D721Med (cell line): ENCODE results near the gene ISCA1.

Source experiments
- DNase-seq: peaks from one replicate; pipeline ENCODE4 v3.0.0; 2011; ENCODE audit warnings: low spot score; ENCODE audit not compliant: insufficient read length
- FAIRE-seq: peaks from 2 replicates; lab custom pipeline; 2011; peaks lifted over from hg19 to GRCh38; lab: Jason Lieb, UNC
- TF ChIP-seq, protein P1 (sequence below): IDR thresholded peaks from 2 replicates; pipeline ENCODE4 v1.5.1; 2012; ENCODE audit warnings: mild to moderate bottlenecking, control low read depth; ENCODE audit not compliant: insufficient read depth; ENCODE audit errors: missing control alignments

Gene ISCA1

DNA sequence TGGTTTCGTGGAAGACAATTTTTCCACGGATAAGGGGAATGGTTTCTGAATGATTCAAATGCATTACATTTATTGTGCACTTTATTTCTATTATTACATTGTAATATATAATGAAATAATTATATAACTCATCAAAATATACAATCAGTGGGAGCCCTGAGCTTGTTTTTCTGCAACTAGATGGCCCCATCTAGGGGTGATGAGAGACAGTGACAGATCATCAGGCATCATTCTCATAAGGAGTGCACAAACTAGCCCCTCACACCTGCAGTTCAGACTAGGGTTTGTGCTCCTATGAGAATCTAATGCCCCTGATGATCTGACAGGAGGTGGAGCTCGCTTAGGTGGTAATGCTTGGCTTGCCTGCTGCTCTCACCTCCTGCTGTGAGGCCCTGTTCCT, 6.4 kb downstream of the ISCA1 start:
- DNase-seq: no peak

DNA sequence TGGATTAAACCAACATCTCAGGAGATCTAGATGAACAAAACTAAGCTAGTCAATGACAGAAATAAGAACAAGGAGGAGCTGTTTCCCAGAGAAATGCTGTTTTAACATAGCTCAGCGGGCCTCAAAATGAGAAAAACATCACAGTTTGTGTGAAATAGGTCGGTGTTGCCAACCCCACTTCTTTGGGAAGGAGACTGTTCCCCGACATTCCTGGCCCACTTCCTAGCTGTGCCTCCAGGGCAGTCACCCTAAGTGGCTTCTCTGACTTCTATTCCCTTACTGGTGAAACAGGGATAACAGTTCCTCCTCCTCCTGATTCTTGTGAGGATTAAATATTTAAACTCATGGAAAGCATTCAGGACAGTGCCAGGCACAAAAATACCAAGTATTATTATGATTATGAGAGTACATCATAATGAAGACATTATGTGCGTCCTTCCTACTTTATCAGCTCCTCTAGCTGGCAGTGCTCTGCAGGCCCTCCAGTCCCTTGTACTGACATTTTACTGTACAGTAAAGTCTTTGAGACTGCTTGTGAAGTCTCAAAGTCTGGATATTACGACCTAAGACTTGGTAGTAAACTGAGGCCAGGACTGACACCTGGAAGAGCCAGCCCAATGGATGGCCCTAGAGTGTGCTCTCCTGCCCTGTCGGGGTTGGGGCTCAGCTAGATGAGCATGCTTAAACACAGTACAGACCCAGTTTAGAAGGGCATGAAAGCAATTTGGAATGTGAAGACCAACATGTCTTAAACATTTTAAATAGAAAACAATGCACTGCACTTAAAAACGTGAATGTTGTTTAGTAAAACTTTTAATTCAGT, 7.3 kb downstream of the ISCA1 start:
- DNase-seq: no peak
- TF ChIP-seq, protein P1, sequence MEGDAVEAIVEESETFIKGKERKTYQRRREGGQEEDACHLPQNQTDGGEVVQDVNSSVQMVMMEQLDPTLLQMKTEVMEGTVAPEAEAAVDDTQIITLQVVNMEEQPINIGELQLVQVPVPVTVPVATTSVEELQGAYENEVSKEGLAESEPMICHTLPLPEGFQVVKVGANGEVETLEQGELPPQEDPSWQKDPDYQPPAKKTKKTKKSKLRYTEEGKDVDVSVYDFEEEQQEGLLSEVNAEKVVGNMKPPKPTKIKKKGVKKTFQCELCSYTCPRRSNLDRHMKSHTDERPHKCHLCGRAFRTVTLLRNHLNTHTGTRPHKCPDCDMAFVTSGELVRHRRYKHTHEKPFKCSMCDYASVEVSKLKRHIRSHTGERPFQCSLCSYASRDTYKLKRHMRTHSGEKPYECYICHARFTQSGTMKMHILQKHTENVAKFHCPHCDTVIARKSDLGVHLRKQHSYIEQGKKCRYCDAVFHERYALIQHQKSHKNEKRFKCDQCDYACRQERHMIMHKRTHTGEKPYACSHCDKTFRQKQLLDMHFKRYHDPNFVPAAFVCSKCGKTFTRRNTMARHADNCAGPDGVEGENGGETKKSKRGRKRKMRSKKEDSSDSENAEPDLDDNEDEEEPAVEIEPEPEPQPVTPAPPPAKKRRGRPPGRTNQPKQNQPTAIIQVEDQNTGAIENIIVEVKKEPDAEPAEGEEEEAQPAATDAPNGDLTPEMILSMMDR: no peak
- FAIRE-seq: no peak

More for the DNA sequence above, 6.4 kb downstream of the ISCA1 start:
- FAIRE-seq: no peak
- TF ChIP-seq, protein P1: peak; percentile 20

DNA sequence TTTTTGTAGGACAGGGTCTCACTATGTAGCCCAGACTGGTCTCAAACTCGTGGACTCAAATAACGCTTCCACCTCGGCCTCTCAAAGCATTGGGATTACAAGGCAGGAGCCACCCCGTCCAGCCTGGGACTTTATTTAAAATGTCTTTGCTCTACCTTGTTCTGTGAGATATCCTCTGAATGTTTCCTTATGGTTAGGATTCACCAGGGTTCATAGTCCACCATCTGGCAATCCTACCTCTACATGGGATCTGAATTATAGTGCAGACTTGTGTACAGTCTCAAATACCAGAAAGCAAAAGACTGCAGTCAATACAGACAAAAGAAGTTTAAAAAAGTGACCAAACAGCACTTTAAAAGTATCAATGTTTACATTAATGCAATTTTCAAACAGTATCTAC, 10.1 kb downstream of the ISCA1 start:
- DNase-seq (no peak), FAIRE-seq (no peak)
- TF ChIP-seq, protein P1: no peak

DNA sequence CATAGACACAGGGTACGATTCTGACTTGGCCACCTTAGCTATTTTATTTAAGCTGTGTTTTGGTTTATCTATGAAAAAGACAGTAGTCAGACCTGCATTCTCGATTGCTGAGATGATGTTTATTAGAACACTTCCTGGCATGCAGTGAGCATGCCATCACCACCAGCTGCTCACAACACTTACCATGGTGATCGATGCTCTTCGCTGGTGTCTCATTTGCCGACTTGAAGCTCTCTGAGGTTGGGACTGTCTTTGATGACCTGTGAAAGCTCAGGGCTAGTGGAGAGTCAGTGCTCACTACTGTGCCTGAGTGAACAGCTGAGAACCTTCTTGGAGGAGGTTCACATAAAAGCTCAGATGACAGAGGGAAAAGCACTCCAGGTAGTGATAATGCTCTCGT, 18.5 kb downstream of the ISCA1 start:
- no peak for DNase-seq
- no peak for FAIRE-seq
- TF ChIP-seq, protein P1: no peak

DNA sequence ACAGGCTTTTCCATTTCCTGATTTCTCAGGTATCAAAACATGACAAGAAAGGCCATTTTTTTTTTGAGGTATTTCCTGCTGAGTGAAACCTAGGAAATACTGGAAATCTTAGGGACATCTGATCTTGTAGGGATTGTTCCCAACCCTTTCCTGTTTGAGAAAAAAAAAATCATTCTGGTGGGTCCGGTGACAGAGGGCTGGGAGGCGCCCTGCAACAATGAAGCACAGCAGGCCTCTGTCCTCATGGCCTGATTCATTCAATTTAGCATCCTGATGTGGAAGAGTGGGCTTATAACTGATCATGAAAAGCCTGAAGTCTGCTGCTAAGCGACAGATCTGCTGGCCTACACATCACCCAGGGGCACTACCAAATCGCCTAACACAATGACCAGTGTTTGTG, 19.8 kb downstream of the ISCA1 start:
- TF ChIP-seq, protein P1: no peak
- DNase-seq (no peak), FAIRE-seq (no peak)

DNA sequence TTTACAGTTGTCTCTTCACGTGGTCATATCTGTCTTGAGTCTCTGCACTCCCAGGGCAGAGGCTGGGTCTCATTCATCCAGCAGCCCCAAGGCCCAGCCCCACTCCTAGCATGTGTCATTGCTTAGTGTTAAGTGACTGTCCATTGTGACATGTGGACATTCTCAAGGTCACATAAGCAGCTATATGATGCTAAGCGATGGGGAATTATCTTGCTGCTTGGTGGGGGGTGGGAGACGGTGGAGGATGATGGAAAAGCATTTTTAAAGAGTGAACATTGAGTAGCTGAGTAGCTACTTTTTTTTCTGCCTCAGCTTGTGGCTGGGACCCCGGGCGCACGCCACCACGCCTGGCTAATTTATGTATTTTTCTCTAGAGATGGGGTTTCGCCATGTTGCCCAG, 22.8 kb downstream of the ISCA1 start, which contains the start of gene C9orf153:
C9orf153 (minus strand) TSS at position 101 of the 400 bp plus-strand sequence. CDS start 30,054 bp downstream, outside the sequence.
- no peak for DNase-seq
- TF ChIP-seq, protein P1: no peak
- FAIRE-seq: no peak

DNA sequence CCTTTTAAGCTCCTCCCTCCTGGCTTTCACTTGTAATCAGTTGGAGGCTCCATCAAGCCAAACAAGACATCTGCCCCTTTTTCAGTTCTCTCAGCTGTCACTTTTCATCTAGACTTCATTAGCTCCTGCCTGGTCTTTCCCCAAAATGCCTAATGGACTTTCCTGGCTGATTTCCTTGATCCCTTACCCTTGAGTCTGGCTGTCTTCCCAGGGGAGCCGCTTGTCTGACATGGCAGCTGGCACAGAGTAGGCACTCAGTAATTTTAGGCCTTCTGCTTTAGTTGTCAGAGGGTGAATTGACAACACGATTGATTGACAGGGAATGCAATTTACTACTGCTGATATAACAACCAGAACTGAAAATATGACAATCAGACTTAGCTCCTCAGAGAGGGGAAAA, 24.9 kb downstream of the ISCA1 start:
- TF ChIP-seq, protein P1: no peak
- FAIRE-seq (no peak), DNase-seq (no peak)
